CD4-positive, alpha-beta memory T cell (primary cell): ENCODE measurements around the gene ANLN. TPM values are rescaled to one million over a fixed set of nuclear protein-coding genes. Genes with fewer than 3 reads are reported as not detected.
"Not testable (repeated sequence)": the region's sequence is repeated elsewhere in the genome, so short reads cannot be mapped to it uniquely, and the experiment has no call there.

Source experiments
- CTCF ChIA-PET: fragments of 350-600 bp; sonication (Branson Sonifier 250); formaldehyde crosslinking; loops from one replicate; lab custom pipeline; 2021; ENCODE audit warnings: inconsistent platforms; ENCODE audit not compliant: partially characterized antibody; lab: Charles Lee
- POLR2A ChIA-PET: fragments of 350-600 bp; sonication (Branson Sonifier 250); formaldehyde crosslinking; loops from one replicate; lab custom pipeline; 2021; ENCODE audit not compliant: partially characterized antibody; lab: Charles Lee
- DNase-seq, 5 donors: peaks; one replicate each; pipeline versions ENCODE4 v3.0.0 to v3.0.0-alpha.2; 2020 to 2022; ENCODE audit warnings: mixed read lengths in 1 of 5
- H3K27ac ChIP-seq: one replicate; pipeline ENCODE4 v1.7.0; 2013; ENCODE audit warnings: low read depth, low read length
- H3K27me3 ChIP-seq: 2 replicates; pipeline ENCODE4 v1.7.0; 2013; ENCODE audit warnings: mild to moderate bottlenecking, low read length, moderate library complexity; ENCODE audit not compliant: insufficient read depth
- H3K36me3 ChIP-seq: 2 replicates; pipeline ENCODE4 v1.7.0; 2013; ENCODE audit warnings: mild to moderate bottlenecking, low read length, moderate library complexity; ENCODE audit not compliant: insufficient read depth
- H3K4me1 ChIP-seq: 2 replicates; pipeline ENCODE4 v1.7.0; 2013; ENCODE audit warnings: mild to moderate bottlenecking, low read length, moderate library complexity; ENCODE audit not compliant: insufficient read depth
- H3K4me3 ChIP-seq, 2 donors: one replicate each; pipeline ENCODE4 v1.7.0; 2013; ENCODE audit warnings: low read length in 2 of 2, mild to moderate bottlenecking in 1 of 2
- H3K9me3 ChIP-seq, 2 donors: one replicate each; pipeline ENCODE4 v1.7.0; 2013; ENCODE audit warnings: low read length in 2 of 2, control low read depth in 1 of 2; ENCODE audit not compliant: control insufficient read depth in 1 of 2
- H3K27ac Mint-ChIP-seq, 7 donors: one replicate each; pipeline ENCODE4 v1.8.0; 2020 to 2021; ENCODE audit warnings: mixed read lengths in 7 of 7, mild to moderate bottlenecking in 6 of 7, inconsistent platforms in 3 of 7, moderate library complexity in 3 of 7
- H3K27me3 Mint-ChIP-seq, 2 donors: one replicate each; pipeline ENCODE4 v1.8.0; 2020 to 2021; ENCODE audit warnings: mixed read lengths in 2 of 2
- H3K36me3 Mint-ChIP-seq, 2 donors: one replicate each; pipeline ENCODE4 v1.8.0; 2020 to 2021; ENCODE audit warnings: mixed read lengths in 2 of 2, inconsistent platforms in 1 of 2, mild to moderate bottlenecking in 1 of 2
- H3K4me1 Mint-ChIP-seq, 4 donors: one replicate each; pipeline ENCODE4 v1.8.0; 2020 to 2021; ENCODE audit warnings: mixed read lengths in 4 of 4, mild to moderate bottlenecking in 1 of 4
- H3K4me3 Mint-ChIP-seq, 8 donors: one replicate each; pipeline ENCODE4 v1.8.0; 2020 to 2021; ENCODE audit warnings: mixed read lengths in 8 of 8, mild to moderate bottlenecking in 7 of 8, moderate library complexity in 6 of 8, inconsistent platforms in 3 of 8
- H3K9me3 Mint-ChIP-seq, 8 donors: one replicate each; pipeline ENCODE4 v1.8.0; 2020 to 2021; ENCODE audit warnings: mixed read lengths in 8 of 8, mild to moderate bottlenecking in 5 of 8, inconsistent platforms in 3 of 8, moderate library complexity in 1 of 8
- intact Hi-C: fragments of 100-400 bp; cut with micrococcal nuclease; formaldehyde crosslinking; loops from one replicate; pipeline ENCODE4 v1.15.1; 2023
- polyA plus RNA-seq, 2 donors: library from polyadenylated mRNA; unstranded; fragments of 300-500 nt; fragmentation: Illumina TruSeq; gene quantifications; one replicate each; pipeline ENCODE4 v1.2.3, GENCODE V29; 2021
- total RNA-seq, 2 experiments: library from RNA; stranded (reverse); gene quantifications; one replicate each; pipeline ENCODE4 v1.2.3, GENCODE V29; 2021

Gene ANLN
- total and polyA plus RNA-seq, 4 experiments from 2014 or later = 0.23 TPM; not detected in 3

GRCh38 chr7:36473454-36474282 lies 84.0 kb downstream of the ANLN start:
- intact Hi-C loops = no loop called here
- Histone ChIP-seq H3K36me3 (no peaks in the 10 kb centered on the region), H3K4me1 (peaks cover 5% of the 10 kb centered on the region), H3K27me3 (no peaks in the 10 kb centered on the region), H3K9me3 (no peaks in the 10 kb centered on the region), H3K27ac (no peak overlapping the region), H3K4me3 (no peak overlapping the region)
- H3K27ac Mint-ChIP-seq = no peak overlapping the region
- no peak overlapping the region for H3K4me3 Mint-ChIP-seq
- peaks cover 0 to 9% (median 3%) of the 10 kb centered on the region in 4 donors for H3K4me1 Mint-ChIP-seq
- POLR2A ChIA-PET = no interaction called here
- no peak for DNase-seq
- no peaks in the 10 kb centered on the region for H3K27me3 Mint-ChIP-seq
- H3K9me3 Mint-ChIP-seq = no peaks in the 10 kb centered on the region
- H3K36me3 Mint-ChIP-seq = no peaks in the 10 kb centered on the region
- CTCF ChIA-PET = interaction anchor here (0.7 to 4.3 kb wide), 6 partner anchors 10 to 710 kb away, joined by 3 to 18 read pairs (median 10); no protein-coding TSS in a partner anchor

GRCh38 chr7:36474283-36475010 lies 84.8 kb downstream of the ANLN start:
- no peaks in the 10 kb centered on the region for H3K36me3 Mint-ChIP-seq
- intact Hi-C loops = no loop called here
- Histone ChIP-seq H3K4me3 (no peak overlapping the region), H3K4me1 (peaks cover 5% of the 10 kb centered on the region), H3K9me3 (no peaks in the 10 kb centered on the region), H3K27me3 (no peaks in the 10 kb centered on the region), H3K36me3 (no peaks in the 10 kb centered on the region), H3K27ac (no peak overlapping the region)
- H3K4me1 Mint-ChIP-seq = peaks cover 0 to 9% (median 3%) of the 10 kb centered on the region in 4 donors
- POLR2A ChIA-PET = no interaction called here
- no peak overlapping the region for H3K4me3 Mint-ChIP-seq
- CTCF ChIA-PET = interaction anchor here (0.7 to 4.3 kb wide), 6 partner anchors 11 to 709 kb away, joined by 3 to 18 read pairs (median 10); no protein-coding TSS in a partner anchor
- H3K9me3 Mint-ChIP-seq = peaks cover 0 to 7% (median 0%) of the 10 kb centered on the region in 8 donors
- no peak for DNase-seq
- no peaks in the 10 kb centered on the region for H3K27me3 Mint-ChIP-seq
- H3K27ac Mint-ChIP-seq = peak overlapping the region in 1 of 7 donors; percentile 60

GRCh38 chr7:36475011-36475342 lies 85.3 kb downstream of the ANLN start:
- ChIA-PET POLR2A (no interaction called here), CTCF (interaction anchor here (1.7 to 4.3 kb wide), 4 partner anchors 11 to 707 kb away, joined by 3 to 18 read pairs (median 12); no protein-coding TSS in a partner anchor)
- no peak overlapping the region for H3K27ac ChIP-seq
- Mint-ChIP-seq H3K4me1 (peaks cover 0 to 9% (median 3%) of the 10 kb centered on the region in 4 donors), H3K4me3 (no peak overlapping the region), H3K36me3 (no peaks in the 10 kb centered on the region), H3K27me3 (no peaks in the 10 kb centered on the region), H3K9me3 (peaks cover 0 to 12% (median 0%) of the 10 kb centered on the region in 8 donors), H3K27ac (no peak overlapping the region)
- intact Hi-C loops = no loop called here
- no peaks in the 10 kb centered on the region for H3K9me3 ChIP-seq
- no peaks in the 10 kb centered on the region for H3K36me3 ChIP-seq
- H3K4me3 ChIP-seq = no peak overlapping the region
- no peak for DNase-seq
- H3K4me1 ChIP-seq = peaks cover 5% of the 10 kb centered on the region
- no peaks in the 10 kb centered on the region for H3K27me3 ChIP-seq

- Histone ChIP-seq H3K9me3 (no peaks in the 10 kb centered on the region), H3K4me1 (peaks cover 5% of the 10 kb centered on the region), H3K4me3 (no peak overlapping the region), H3K27me3 (no peaks in the 10 kb centered on the region), H3K36me3 (no peaks in the 10 kb centered on the region), H3K27ac (no peak overlapping the region)
- H3K27me3 Mint-ChIP-seq = no peaks in the 10 kb centered on the region
- no peaks in the 10 kb centered on the region for H3K36me3 Mint-ChIP-seq
- H3K4me1 Mint-ChIP-seq = peaks cover 0 to 9% (median 4%) of the 10 kb centered on the region in 4 donors
- no peak overlapping the region for H3K4me3 Mint-ChIP-seq
- H3K27ac Mint-ChIP-seq = no peak overlapping the region
- POLR2A ChIA-PET = no interaction called here
- intact Hi-C loops = no loop called here
- H3K9me3 Mint-ChIP-seq = peaks cover 0 to 14% (median 0%) of the 10 kb centered on the region in 8 donors
- CTCF ChIA-PET = interaction anchor here (1.7 to 4.3 kb wide), 4 partner anchors 12 to 707 kb away, joined by 3 to 18 read pairs (median 12); no protein-coding TSS in a partner anchor
- DNase-seq = no peak
These were observed 85.7 kb downstream of the ANLN start for GRCh38 chr7:36475381-36475780.

GRCh38 chr7:36478745-36479144 lies 89.1 kb downstream of the ANLN start:
- no peak overlapping the region for H3K27ac Mint-ChIP-seq
- no peaks in the 10 kb centered on the region for H3K27me3 Mint-ChIP-seq
- Histone ChIP-seq H3K36me3 (no peaks in the 10 kb centered on the region), H3K27me3 (no peaks in the 10 kb centered on the region), H3K9me3 (no peaks in the 10 kb centered on the region), H3K4me1 (peaks cover 5% of the 10 kb centered on the region), H3K27ac (no peak overlapping the region), H3K4me3 (no peak overlapping the region)
- intact Hi-C loops = no loop called here
- H3K4me3 Mint-ChIP-seq = no peak overlapping the region
- H3K9me3 Mint-ChIP-seq = peaks cover 0 to 19% (median 0%) of the 10 kb centered on the region in 8 donors
- CTCF ChIA-PET = interaction anchor here (0.7 to 2.4 kb wide), 5 partner anchors 37 to 721 kb away, joined by 3 to 7 read pairs (median 4); no protein-coding TSS in a partner anchor
- H3K36me3 Mint-ChIP-seq = peaks cover 0 to 2% of the 10 kb centered on the region in 2 donors
- POLR2A ChIA-PET = interaction anchor here (0.6 kb wide), 1 partner anchor 21 kb away, joined by 3 read pairs; no protein-coding TSS in a partner anchor
- H3K4me1 Mint-ChIP-seq = peaks cover 0 to 9% (median 4%) of the 10 kb centered on the region in 4 donors
- no peak for DNase-seq

GRCh38 chr7:36483853-36484252 lies 94.2 kb downstream of the ANLN start:
- H3K27me3 ChIP-seq, H3K27me3 Mint-ChIP-seq, H3K9me3 ChIP-seq, H3K4me3 Mint-ChIP-seq, intact Hi-C loops, DNase-seq, H3K4me3 ChIP-seq, H3K4me1 Mint-ChIP-seq, H3K27ac ChIP-seq, H3K36me3 ChIP-seq, H3K27ac Mint-ChIP-seq, H3K4me1 ChIP-seq, H3K36me3 Mint-ChIP-seq: not testable (repeated sequence)
- POLR2A ChIA-PET = interaction anchor here (0.6 kb wide), 1 partner anchor 120 kb away, joined by 3 read pairs; no protein-coding TSS in a partner anchor
- CTCF ChIA-PET = interaction anchor here (11.7 kb wide), 1 partner anchor 699 kb away, joined by 207 read pairs; no protein-coding TSS in a partner anchor
- H3K9me3 Mint-ChIP-seq = peaks cover 0 to 21% (median 0%) of the 10 kb centered on the region in 8 donors
